ENCODE measurements around the gene RTP5.

Gene RTP5

GRCh38 chr2:241885291-241885945, 15.9 kb downstream of the RTP5 start:
- TF ChIP-seq CTCF (IDR thresholded peaks at IDR 0.05; ENCODE audit: low read depth, low read length, missing control alignments), result no peak
- no peak for DNase-seq
- Histone ChIP-seq H3K4me3 (ENCODE audit: low read depth, low read length) (no peak overlapping the region), H3K27me3 (replicated peaks) (no peaks in the 10 kb centered on the region), H3K27ac (no peak overlapping the region), H3K36me3 (replicated peaks) (no peaks in the 10 kb centered on the region)
- in situ Hi-C loops (cut with HindIII; ENCODE audit: low pct_ligation_motif_present, low sequenced_read_pairs), result no loop called here

GRCh38 chr2:241885946-241886643, 16.6 kb downstream of the RTP5 start:
- Histone ChIP-seq H3K27me3 (replicated peaks) (no peaks in the 10 kb centered on the region), H3K4me3 (ENCODE audit: low read depth, low read length) (no peak overlapping the region), H3K36me3 (replicated peaks) (no peaks in the 10 kb centered on the region), H3K27ac (no peak overlapping the region)
- no peak for DNase-seq
- no peak for TF ChIP-seq CTCF (IDR thresholded peaks at IDR 0.05; ENCODE audit: low read depth, low read length, missing control alignments)
- in situ Hi-C loops (cut with HindIII; ENCODE audit: low pct_ligation_motif_present, low sequenced_read_pairs), result no loop called here

GRCh38 chr2:241886840-241887447, 17.4 kb downstream of the RTP5 start:
- Histone ChIP-seq H3K27ac (no peak overlapping the region), H3K4me3 (ENCODE audit: low read depth, low read length) (no peak overlapping the region), H3K36me3 (replicated peaks) (no peaks in the 10 kb centered on the region), H3K27me3 (replicated peaks) (no peaks in the 10 kb centered on the region)
- TF ChIP-seq CTCF (IDR thresholded peaks at IDR 0.05; ENCODE audit: low read depth, low read length, missing control alignments), result no peak
- no peak for DNase-seq
- in situ Hi-C loops (cut with HindIII; ENCODE audit: low pct_ligation_motif_present, low sequenced_read_pairs), result no loop called here

GRCh38 chr2:241887806-241888522, 18.4 kb downstream of the RTP5 start:
- no peak for TF ChIP-seq CTCF (IDR thresholded peaks at IDR 0.05; ENCODE audit: low read depth, low read length, missing control alignments)
- no peak for DNase-seq
- in situ Hi-C loops (cut with HindIII; ENCODE audit: low pct_ligation_motif_present, low sequenced_read_pairs), result no loop called here

GRCh38 chr2:241888641-241889040, 19.1 kb downstream of the RTP5 start:
- TF ChIP-seq CTCF (IDR thresholded peaks at IDR 0.05; ENCODE audit: low read depth, low read length, missing control alignments), result no peak
- Histone ChIP-seq H3K27ac (no peak overlapping the region), H3K4me3 (ENCODE audit: low read depth, low read length) (no peak overlapping the region), H3K27me3 (replicated peaks) (no peaks in the 10 kb centered on the region), H3K36me3 (replicated peaks) (no peaks in the 10 kb centered on the region)
- in situ Hi-C loops (cut with HindIII; ENCODE audit: low pct_ligation_motif_present, low sequenced_read_pairs), result no loop called here
- DNase-seq, result no peak

More at GRCh38 chr2:241887806-241888522, 18.4 kb downstream of the RTP5 start:
- no peaks in the 10 kb centered on the region for H3K36me3 ChIP-seq (replicated peaks)
- H3K4me3 ChIP-seq (ENCODE audit: low read depth, low read length), result no peak overlapping the region
- no peaks in the 10 kb centered on the region for H3K27me3 ChIP-seq (replicated peaks)
- H3K27ac ChIP-seq, result no peak overlapping the region

Measured in brain microvascular endothelial cell (primary cell).